H54 (cell line): Measurements from ENCODE around the gene TNFSF13.

Experiments
- DNase-seq: peaks from one replicate; pipeline ENCODE4 v3.0.0; 2011; ENCODE audit warnings: low spot score, mixed read lengths; ENCODE audit not compliant: insufficient read length
- FAIRE-seq: peaks from 3 replicates; lab custom pipeline; 2011; peaks lifted over from hg19 to GRCh38; lab: Jason Lieb, UNC
- POLR2A ChIP-seq: IDR thresholded peaks from 2 replicates; pipeline ENCODE4 v1.6.1; 2011; ENCODE audit warnings: low read depth, mild to moderate bottlenecking, low read length

TNFSF13 gene

GRCh38 chr17:7558544-7559319 is at the start of gene TNFSF13:
TNFSF13 (plus strand) TSS chr17:7558750; CDS start chr17:7559040, 290 bp downstream.
- DNase-seq: no peak
- TF ChIP-seq POLR2A: no peak
- FAIRE-seq: no peak

- no peak for TF ChIP-seq POLR2A
- DNase-seq: no peak
These were observed 49.7 kb upstream of the TNFSF13 start for GRCh38 chr17:7508846-7509245.

DNA sequence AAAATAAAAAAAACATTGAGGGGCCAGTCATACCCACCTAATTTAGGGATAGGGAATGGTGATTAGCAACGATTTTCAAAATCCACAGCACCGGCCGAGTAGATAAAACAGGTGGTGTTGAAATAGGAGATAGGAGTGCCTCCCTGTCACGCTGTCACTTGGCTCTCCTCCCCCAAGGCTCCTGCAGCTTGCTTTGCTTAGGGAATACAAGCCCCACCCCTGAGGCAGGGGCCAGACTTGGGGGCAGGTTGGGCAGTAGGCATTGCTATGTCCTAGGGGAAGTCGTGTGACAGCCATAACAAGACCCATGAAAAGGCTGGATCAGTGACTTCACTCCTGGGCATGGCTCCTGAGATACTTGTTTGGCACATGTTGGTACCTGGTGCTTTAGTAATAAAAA is 48.6 kb upstream of the TNFSF13 start:
- no peak for TF ChIP-seq POLR2A
- FAIRE-seq: no peak

More at GRCh38 chr17:7508846-7509245, 49.7 kb upstream of the TNFSF13 start:
- FAIRE-seq: no peak

GRCh38 chr17:7511108-7511507 is 47.4 kb upstream of the TNFSF13 start:
- DNase-seq (no peak), FAIRE-seq (no peak)
- TF ChIP-seq POLR2A: no peak

More for the DNA sequence above, 48.6 kb upstream of the TNFSF13 start:
- no peak for DNase-seq

- TF ChIP-seq POLR2A: no peak
- FAIRE-seq (no peak), DNase-seq (no peak)
These were observed 46.4 kb upstream of the TNFSF13 start for GRCh38 chr17:7512105-7512504.

DNA sequence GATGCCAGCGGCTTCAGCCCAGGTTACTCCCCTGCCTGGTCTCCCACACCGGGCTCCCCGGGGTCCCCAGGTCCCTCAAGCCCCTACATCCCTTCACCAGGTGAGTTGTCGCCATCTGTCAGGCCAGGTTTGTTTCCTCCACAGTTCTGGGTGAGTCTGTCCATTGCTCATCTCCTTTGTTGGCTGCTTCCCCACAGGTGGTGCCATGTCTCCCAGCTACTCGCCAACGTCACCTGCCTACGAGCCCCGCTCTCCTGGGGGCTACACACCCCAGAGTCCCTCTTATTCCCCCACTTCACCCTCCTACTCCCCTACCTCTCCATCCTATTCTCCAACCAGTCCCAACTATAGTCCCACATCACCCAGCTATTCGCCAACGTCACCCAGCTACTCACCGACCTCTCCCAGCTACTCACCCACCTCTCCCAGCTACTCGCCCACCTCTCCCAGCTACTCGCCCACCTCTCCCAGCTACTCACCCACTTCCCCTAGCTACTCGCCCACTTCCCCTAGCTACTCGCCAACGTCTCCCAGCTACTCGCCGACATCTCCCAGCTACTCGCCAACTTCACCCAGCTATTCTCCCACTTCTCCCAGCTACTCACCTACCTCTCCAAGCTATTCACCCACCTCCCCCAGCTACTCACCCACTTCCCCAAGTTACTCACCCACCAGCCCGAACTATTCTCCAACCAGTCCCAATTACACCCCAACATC is 45.6 kb upstream of the TNFSF13 start:
- no peak for FAIRE-seq
- no peak for TF ChIP-seq POLR2A
- no peak for DNase-seq

- no peak for DNase-seq
- no peak for FAIRE-seq
- no peak for TF ChIP-seq POLR2A
These were observed 44.6 kb upstream of the TNFSF13 start for GRCh38 chr17:7513850-7514419.

DNA sequence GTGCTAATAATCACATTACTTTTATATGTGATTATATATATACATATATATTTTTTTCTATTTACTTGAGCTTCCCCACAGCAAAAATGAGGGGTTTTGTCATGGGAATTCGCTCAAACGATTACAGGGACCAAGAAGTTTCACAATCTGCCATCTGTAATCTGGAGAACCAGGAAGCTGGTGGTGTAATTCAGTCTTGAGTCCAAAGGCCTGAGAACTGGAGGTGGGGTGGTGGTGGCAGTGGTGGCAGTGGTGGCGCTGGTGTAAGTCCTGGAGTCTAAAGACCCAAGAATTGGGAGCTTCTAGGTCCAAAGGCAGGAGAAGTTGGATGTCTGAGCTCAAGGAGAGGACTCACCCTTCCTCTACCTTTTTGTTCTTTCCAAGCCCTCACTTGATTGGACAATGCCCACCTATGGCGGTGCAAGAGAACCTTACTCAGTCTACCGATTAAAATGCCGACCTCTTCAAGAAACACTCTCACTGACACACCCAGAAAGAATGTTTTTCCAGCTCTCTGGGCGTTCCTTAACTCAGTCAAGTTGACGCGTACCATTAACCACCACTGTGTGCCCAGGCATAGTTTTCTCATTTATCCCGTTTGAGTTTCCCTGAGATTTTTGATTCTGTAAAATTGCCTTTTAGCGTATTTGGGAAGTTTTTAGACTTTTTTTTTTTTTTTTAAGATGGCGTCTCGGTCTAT is 42.5 kb upstream of the TNFSF13 start:
- DNase-seq (no peak), FAIRE-seq (no peak)
- no peak for TF ChIP-seq POLR2A

DNA sequence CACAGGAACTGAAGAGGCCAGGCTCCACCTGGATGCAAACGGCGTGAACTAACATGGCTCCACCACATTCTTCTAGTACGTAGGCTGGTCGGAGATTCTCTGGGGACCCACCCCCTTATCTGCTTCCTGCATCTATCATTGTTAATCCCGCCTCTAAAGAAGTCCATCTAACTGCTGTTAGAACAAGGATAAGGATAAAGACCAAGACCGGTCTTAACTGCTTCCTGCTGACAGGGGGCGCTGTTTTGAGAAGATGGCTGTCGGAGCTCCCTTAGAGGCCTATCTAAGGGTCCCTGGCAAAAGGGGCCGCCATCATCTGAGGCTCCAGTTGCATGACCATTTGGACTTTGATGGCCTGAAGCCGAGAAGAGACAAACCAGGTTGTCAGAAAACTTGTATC is 35.5 kb upstream of the TNFSF13 start:
- TF ChIP-seq POLR2A: no peak

GRCh38 chr17:7528842-7529241 is 29.7 kb upstream of the TNFSF13 start:
- DNase-seq: no peak
- no peak for FAIRE-seq
- TF ChIP-seq POLR2A: no peak

More for the DNA sequence above, 35.5 kb upstream of the TNFSF13 start:
- FAIRE-seq (no peak), DNase-seq (no peak)

DNA sequence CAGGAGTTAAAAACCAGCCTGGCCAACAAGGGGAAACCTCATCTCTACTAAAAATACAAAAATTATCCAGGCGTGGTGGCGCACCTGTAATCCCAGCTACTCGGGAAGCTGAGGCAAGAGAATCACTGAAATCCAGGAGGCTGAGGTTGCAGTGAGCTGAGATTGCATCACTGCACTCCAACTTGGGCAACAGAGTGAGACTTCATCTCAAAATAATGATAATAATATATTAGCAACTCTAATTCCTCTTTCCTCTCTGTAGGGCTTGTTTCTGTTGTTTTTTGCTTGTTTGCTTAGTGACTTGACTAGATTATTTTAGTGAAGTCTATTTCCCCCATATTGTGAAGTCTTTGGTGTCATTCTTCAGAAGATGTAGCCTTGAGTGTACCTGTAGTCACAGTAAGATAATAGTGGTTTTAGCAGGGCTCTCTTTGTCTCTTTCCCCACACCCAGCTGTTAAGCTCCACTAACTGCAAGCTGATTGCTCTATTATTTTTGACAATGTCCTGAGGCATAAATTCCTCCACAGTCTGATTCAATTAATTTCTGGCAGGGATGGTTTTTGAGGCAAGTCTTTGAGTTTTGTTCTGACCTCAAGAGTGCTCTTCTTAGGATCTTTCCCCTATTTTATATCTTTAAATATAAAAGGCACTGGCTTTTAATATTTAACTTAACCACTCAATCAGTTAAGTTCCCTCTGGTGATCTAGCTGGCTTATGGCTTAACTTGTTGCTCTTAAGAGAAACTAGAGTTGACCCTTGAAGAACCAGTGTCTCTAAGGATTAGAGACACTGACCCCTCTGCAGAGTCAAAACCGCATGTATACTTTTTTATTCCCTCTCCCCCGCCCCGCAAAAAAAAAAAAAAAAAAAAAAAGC is 28.3 kb upstream of the TNFSF13 start:
- FAIRE-seq (no peak), DNase-seq (no peak)
- no peak for TF ChIP-seq POLR2A

GRCh38 chr17:7538050-7538449 is 20.5 kb upstream of the TNFSF13 start:
- TF ChIP-seq POLR2A: no peak
- DNase-seq (no peak), FAIRE-seq (no peak)
